Uterus (tissue), 2 donors: ENCODE data around the gene PRAMEF10.
"Not testable (repeated sequence)": the region's sequence is repeated elsewhere in the genome, so short reads cannot be mapped to it uniquely, and the experiment has no call there.

Source experiments
- POLR2A ChIP-seq, 2 donors: fragments of 450-650 bp; IDR thresholded peaks; one replicate each; pipeline ENCODE4 v1.6.1; 2016; ENCODE audit warnings: antibody characterized with exemption in 2 of 2, mild to moderate bottlenecking in 1 of 2, moderate library complexity in 1 of 2
- TF ChIP-seq, protein P1 (sequence below), 4 experiments: fragments of 200-600 bp in 2 of 4; fragments of 450-650 bp in 2 of 4; sonication (generic) in 2 of 4; IDR thresholded peaks; one replicate each; pipeline ENCODE4 v1.5.1; 2016 to 2019; ENCODE audit warnings: antibody characterized with exemption in 4 of 4, mild to moderate bottlenecking in 2 of 4, moderate library complexity in 1 of 4

DNA sequence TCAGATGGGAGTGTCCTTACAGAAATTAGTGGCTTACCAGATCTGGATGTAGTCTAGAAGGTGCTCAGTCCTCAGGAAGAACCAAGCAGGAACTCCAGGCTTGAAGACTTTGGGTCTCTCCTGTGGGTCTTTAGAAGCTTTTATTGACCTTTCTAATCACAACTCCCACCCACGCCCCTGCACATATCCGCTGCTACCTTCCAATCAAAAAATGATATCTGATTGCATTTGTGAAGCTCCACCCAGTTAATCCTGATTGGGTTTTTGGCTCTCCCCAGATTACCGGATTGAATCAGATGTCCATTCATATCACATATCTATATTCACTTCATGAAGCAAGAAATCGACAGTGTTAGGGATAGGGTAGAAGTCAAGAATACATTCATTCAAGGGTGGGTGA lies 49.4 kb upstream of the PRAMEF10 start, which contains the start of gene PRAMEF6:
- TF ChIP-seq, protein P1, sequence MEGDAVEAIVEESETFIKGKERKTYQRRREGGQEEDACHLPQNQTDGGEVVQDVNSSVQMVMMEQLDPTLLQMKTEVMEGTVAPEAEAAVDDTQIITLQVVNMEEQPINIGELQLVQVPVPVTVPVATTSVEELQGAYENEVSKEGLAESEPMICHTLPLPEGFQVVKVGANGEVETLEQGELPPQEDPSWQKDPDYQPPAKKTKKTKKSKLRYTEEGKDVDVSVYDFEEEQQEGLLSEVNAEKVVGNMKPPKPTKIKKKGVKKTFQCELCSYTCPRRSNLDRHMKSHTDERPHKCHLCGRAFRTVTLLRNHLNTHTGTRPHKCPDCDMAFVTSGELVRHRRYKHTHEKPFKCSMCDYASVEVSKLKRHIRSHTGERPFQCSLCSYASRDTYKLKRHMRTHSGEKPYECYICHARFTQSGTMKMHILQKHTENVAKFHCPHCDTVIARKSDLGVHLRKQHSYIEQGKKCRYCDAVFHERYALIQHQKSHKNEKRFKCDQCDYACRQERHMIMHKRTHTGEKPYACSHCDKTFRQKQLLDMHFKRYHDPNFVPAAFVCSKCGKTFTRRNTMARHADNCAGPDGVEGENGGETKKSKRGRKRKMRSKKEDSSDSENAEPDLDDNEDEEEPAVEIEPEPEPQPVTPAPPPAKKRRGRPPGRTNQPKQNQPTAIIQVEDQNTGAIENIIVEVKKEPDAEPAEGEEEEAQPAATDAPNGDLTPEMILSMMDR (IDR thresholded peaks at IDR 0.05) = not testable (repeated sequence)
- TF ChIP-seq POLR2A (IDR thresholded peaks at IDR 0.05) = not testable (repeated sequence)
